ENCODE results near the gene AOPEP. TPM values are rescaled to one million over a fixed set of nuclear protein-coding genes. Genes with fewer than 3 reads are reported as not detected.

AOPEP gene
- total and polyA plus RNA-seq, 2 of the 13 experiments (the other 11 are each of a cell fraction or from before 2014, with no cell fraction given) = 22.2 to 41.6 TPM

- TF ChIP-seq FOXA1 (IDR thresholded peaks at IDR 0.05) (no peak), FOXA1 (CRISPR knock-in tag; IDR thresholded peaks at IDR 0.05) (0 out of 2 replicates have a peak, but pooled peaks have one; percentile 34), ZNF292 (CRISPR knock-in tag; IDR thresholded peaks at IDR 0.05; ENCODE audit: borderline replicate concordance, low read depth) (no peak), RAD51 (IDR thresholded peaks at IDR 0.05; ENCODE audit: borderline replicate concordance) (no peak), NFYB (CRISPR knock-in tag; IDR thresholded peaks at IDR 0.05) (no peak)
Measured at GRCh38 chr9:94860678-94861588, 134.4 kb downstream of the AOPEP start (continued).

GRCh38 chr9:94861589-94862272 is 135.2 kb downstream of the AOPEP start:
- Histone ChIP-seq H3K79me2 (ENCODE audit: insufficient read depth, low read length) (no peaks in the 10 kb centered on the region), H3K4me1 (ENCODE audit: insufficient read depth, low read length) (peaks cover 30% of the 10 kb centered on the region), H3K36me3 (replicated peaks in 1 of 2; ENCODE audit: control insufficient read depth in 1 of 2, insufficient read depth in 2 of 2, low read length in 2 of 2) (no peaks in the 10 kb centered on the region), H3K9me3 (ENCODE audit: low read length) (no peaks in the 10 kb centered on the region), H3K4me2 (ENCODE audit: low read depth, low read length) (no peak overlapping the region), H3K4me3 (replicated peaks in 1 of 3; ENCODE audit: insufficient read depth in 1 of 3, low read depth in 2 of 3, low read length in 3 of 3) (no peak overlapping the region), H2AFZ (ENCODE audit: low read length) (no peak overlapping the region), H3K27me3 (ENCODE audit: control insufficient read depth in 1 of 2, insufficient read depth in 2 of 2, low read length in 2 of 2) (no peaks in the 10 kb centered on the region), H3K27ac (ENCODE audit: extremely low read length, insufficient read depth, low read length) (no peak overlapping the region), H4K20me1 (ENCODE audit: insufficient read depth, low read length) (no peaks in the 10 kb centered on the region), H3K9ac (ENCODE audit: insufficient read depth, low read depth, low read length) (no peak overlapping the region)
- 85% methylated on average over 11 of the region's 11 CpGs for WGBS (ENCODE audit: low lambda C conversion rate)
- FAIRE-seq (no peak), ATAC-seq (no peak), DNase-seq (ENCODE audit: low spot score) (no peak)
- CTCF ChIA-PET (ENCODE audit: low intra/inter-chr PET ratio, low total read pairs) = no interaction called here
- in situ Hi-C loops (cut with HindIII; ENCODE audit: extremely low pct_ligation_motif_present, low pct_unique_long_range_greater_than_20kb) (no loop called here), intact Hi-C loops (cut with micrococcal nuclease; ENCODE audit: unreplicated experiment) (no loop called here)
- POLR2A ChIA-PET = no interaction called here
- BruUV-seq (replicated peaks) = no TSS peak
- no peak for TF ChIP-seq CHD4 (IDR thresholded peaks at IDR 0.05; ENCODE audit: borderline replicate concordance, low read length)
- no peak for TF ChIP-seq ZNF282 (IDR thresholded peaks at IDR 0.05; ENCODE audit: partially characterized antibody)
- TF ChIP-seq ZNF720 (CRISPR knock-in tag; IDR thresholded peaks at IDR 0.05) = no peak
- TF ChIP-seq ZNF619 (CRISPR knock-in tag; IDR thresholded peaks at IDR 0.05) = no peak
- no peak for TF ChIP-seq ZNF180 (CRISPR knock-in tag; IDR thresholded peaks at IDR 0.05; ENCODE audit: borderline replicate concordance, low read depth)
- TF ChIP-seq HDAC1 (CRISPR knock-in tag; IDR thresholded peaks at IDR 0.05) = no peak
- no peak for TF ChIP-seq FOXA3 (CRISPR knock-in tag; IDR thresholded peaks at IDR 0.05)
- peak; percentile 58; the same call in 1 of the 2 replicates for TF ChIP-seq CEBPB (IDR thresholded peaks at IDR 0.05; ENCODE audit: borderline replicate concordance, low read depth, low read length)
- peak; percentile 23; the same call in 1 of the 2 replicates for TF ChIP-seq CEBPG (CRISPR knock-in tag; IDR thresholded peaks at IDR 0.05)
- no peak for TF ChIP-seq MAFF (IDR thresholded peaks at IDR 0.05; ENCODE audit: low read depth, low read length)
- TF ChIP-seq ZNF512 (CRISPR knock-in tag; IDR thresholded peaks at IDR 0.05) = no peak
